Gastrocnemius medialis (tissue), 4 donors: ENCODE data around the gene TPRA1.

Experiments
- POLR2A ChIP-seq, 2 donors: fragments of 450-650 bp; IDR thresholded peaks; one replicate each; pipeline ENCODE4 v1.6.1; 2017; ENCODE audit warnings: antibody characterized with exemption in 2 of 2, mild to moderate bottlenecking in 2 of 2, moderate library complexity in 2 of 2
- TF ChIP-seq, protein P1 (sequence below), 5 experiments: fragments of 450-650 bp in 3 of 5; fragments of 200-600 bp in 2 of 5; sonication (generic) in 2 of 5; IDR thresholded peaks in 4 of 5; conservative IDR thresholded peaks in 1 of 5; 1 replicate in 4 of 5; 2 replicates in 1 of 5; pipeline ENCODE4 v1.5.1; 2016 to 2019; ENCODE audit warnings: antibody characterized with exemption in 5 of 5, mild to moderate bottlenecking in 3 of 5, moderate library complexity in 3 of 5

DNA sequence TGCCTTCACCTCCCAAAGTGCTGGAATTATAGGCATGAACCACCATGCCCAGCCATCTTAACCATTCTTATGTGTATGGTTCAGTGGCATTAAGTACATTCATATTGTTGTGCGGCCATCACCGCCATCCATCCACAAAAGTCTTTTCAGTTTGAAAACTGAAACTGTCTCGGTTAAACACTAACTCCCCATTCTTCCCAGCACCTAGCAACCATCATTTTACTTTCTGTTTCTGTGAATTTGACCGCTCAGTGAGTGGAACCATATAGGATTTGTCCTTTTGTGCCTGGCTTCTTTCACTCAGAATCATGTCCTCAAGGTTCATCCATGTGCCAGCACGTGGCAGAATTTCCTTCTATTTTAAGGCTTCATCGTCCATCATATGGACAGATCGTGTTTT lies 13.5 kb upstream of the TPRA1 start:
- TF ChIP-seq POLR2A (IDR thresholded peaks at IDR 0.05), result no peak
- TF ChIP-seq, protein P1, sequence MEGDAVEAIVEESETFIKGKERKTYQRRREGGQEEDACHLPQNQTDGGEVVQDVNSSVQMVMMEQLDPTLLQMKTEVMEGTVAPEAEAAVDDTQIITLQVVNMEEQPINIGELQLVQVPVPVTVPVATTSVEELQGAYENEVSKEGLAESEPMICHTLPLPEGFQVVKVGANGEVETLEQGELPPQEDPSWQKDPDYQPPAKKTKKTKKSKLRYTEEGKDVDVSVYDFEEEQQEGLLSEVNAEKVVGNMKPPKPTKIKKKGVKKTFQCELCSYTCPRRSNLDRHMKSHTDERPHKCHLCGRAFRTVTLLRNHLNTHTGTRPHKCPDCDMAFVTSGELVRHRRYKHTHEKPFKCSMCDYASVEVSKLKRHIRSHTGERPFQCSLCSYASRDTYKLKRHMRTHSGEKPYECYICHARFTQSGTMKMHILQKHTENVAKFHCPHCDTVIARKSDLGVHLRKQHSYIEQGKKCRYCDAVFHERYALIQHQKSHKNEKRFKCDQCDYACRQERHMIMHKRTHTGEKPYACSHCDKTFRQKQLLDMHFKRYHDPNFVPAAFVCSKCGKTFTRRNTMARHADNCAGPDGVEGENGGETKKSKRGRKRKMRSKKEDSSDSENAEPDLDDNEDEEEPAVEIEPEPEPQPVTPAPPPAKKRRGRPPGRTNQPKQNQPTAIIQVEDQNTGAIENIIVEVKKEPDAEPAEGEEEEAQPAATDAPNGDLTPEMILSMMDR (IDR thresholded peaks at IDR 0.05 in 4 of 5, conservative IDR thresholded peaks at IDR 0.05 in 1 of 5), result no peak
